GM15510 (cell line): ENCODE data around the gene CNPY1.

Experiments
- POLR2A ChIP-seq: IDR thresholded peaks from 3 replicates; pipeline ENCODE4 v1.6.1; 2011; ENCODE audit warnings: borderline replicate concordance; ENCODE audit not compliant: insufficient read length; ENCODE audit errors: extremely low read depth

Gene CNPY1

DNA sequence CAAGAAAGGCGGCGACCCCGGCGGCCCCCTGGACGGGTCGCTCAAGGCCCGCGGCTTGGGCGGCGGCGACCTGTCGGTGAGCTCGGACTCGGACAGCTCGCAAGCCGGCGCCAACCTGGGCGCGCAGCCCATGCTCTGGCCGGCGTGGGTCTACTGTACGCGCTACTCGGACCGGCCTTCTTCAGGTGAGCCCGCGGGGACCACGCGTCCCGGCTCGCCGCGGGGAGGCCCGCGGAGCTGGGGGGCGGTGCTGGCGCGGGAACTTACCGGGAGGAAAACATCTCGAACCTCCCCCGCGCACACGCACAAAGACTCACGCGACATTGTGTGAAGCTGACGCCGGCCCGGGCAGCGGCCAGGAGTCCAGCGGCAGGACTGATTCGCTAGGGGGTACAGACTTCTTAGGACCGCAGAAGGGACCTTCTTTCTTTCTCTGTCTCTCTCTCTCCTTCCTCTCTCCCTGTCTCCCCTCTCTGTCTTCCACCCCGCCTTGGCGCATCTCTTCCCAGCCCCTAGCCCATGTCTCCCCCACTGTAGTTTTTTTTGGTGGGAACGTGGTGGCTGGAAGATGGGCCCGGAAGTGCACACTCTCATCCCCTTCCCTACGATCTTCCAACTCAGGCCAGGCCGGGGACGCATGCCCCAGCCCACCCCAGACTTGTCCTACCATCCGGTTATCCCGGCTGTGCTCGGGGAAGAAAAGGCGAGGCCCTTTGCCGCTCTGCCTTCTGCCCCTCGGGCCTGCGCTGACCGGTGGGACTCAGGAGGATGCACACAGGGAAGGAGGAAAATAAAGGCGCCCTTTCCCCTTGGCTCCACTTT lies 87.3 kb downstream of the CNPY1 start:
- TF ChIP-seq POLR2A = no peak

DNA sequence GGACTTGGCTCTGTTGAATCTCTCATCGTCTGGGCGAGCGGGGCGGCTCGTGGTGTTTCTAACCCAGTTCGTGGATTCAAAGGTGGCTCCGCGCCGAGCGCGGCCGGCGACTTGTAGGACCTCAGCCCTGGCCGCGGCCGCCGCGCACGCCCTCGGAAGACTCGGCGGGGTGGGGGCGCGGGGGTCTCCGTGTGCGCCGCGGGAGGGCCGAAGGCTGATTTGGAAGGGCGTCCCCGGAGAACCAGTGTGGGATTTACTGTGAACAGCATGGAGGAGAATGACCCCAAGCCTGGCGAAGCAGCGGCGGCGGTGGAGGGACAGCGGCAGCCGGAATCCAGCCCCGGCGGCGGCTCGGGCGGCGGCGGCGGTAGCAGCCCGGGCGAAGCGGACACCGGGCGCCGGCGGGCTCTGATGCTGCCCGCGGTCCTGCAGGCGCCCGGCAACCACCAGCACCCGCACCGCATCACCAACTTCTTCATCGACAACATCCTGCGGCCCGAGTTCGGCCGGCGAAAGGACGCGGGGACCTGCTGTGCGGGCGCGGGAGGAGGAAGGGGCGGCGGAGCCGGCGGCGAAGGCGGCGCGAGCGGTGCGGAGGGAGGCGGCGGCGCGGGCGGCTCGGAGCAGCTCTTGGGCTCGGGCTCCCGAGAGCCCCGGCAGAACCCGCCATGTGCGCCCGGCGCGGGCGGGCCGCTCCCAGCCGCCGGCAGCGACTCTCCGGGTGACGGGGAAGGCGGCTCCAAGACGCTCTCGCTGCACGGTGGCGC lies 88.1 kb downstream of the CNPY1 start, which contains the start of gene EN2:
Gene EN2, plus strand, starts transcription at position 19 of the 767 bp plus-strand sequence. Its CDS starts 249 bp downstream, at position 268.
- TF ChIP-seq POLR2A = no peak

DNA sequence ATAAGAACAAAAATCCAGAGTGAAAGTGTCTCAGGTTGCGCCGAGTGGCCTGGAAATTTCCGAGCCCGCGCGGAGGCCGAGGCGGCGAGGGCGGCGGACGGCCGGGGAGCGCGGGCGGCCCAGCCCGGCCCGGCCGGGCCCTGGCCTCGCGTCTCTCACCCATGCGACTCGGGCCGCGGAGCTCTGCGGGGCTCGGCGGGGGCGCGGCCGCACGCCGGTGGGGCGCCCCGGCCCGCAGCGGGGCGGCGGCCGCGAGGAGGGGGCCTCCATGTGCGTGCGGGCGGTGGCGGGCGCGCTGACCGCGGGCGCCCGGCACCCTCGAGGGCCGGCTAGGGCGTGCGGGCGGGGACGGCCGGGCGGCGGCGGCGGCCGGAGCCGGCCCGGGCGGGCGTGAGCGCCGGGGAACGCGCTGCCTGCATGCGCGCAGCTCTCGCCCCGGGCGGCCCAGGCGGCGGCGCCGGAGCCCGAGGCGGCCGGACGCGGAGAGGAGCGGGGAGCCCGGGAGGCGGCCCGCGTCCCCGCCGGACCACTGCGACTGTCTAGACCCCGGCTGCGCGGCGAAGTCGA lies 88.7 kb downstream of the CNPY1 start:
- no peak for TF ChIP-seq POLR2A

DNA sequence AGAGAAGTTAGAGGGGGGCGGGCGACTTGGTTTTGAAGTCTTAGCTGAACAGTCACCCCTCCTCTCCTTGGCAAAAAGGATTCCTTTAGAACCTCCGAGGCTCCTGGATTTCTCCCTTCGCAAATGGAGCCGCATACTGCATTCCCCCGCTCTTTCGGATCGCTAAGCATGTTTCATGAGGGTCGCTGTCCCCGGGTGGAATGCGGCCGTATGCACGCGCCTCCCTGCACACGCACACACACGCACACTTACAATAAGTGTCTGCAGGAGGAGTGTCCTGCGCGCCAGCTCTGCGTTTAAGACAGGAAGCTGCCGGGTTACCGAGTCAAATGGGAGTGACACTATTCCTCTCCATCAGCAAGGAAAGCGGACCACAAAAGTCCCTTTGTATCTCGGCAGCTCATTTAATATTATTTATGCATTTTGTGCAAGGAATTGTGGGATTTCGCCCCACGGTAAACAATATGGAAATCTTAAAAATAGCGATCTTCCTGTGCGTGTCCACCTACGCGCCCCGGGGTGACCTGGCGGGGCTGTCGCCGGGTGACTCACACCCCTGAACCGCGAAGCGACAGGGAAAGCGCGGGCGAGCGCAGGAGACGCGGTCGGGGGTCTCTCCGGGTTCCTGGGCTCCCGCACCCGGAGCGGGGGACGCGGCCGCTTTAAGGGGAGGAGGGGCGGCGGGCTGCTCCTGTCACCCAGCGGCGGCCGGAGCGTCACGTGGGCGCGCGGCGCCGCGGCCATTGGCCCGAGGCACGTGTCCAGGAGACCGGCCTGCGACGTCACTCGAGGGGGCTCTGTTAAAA lies 89.4 kb downstream of the CNPY1 start:
- no peak for TF ChIP-seq POLR2A

DNA sequence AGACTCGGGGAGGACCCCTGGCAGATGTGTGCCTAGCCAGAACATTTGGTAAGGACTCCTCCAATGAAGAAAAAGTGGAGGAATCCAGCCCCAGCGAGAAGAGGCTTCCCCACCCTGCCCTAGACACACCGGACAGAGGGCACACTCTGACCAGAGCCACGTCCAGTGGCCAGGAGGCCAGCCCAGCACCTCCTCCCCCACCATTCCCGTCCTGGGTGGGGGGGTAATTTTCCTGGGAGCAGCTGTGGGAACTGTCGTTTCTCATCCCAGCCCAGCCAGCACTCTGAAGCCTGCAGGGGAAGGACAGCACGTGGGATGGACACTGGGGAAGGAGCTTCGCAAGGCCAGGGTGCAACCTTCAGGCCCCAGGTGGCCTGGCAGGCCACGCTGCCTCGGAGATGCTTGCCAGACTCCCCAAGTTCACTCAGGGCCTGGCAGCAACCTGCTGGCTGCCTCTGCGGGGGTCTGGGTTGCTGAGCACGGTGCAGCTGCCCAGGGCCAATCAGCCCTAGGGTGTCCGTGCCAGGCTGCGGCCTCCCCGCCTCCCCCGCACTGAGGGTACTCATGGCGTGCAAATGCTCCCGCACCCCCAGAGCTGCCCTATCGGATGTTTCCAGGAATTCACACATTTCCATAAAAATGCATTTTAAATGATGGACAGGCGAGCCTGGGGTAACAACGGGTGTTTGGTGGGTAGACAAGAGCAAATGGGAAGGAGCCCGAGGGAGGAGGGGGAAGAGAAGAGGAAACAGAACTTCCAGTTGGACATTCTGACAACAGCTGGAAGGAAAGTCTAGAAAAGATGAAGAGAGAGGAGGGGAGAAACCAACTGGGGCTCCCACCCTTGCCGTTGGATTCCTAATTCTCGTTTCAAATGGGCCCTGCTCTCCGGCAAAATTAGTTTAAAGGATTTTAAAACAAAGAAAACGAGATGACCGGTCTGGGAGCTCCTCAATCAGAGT lies 90.3 kb downstream of the CNPY1 start:
- TF ChIP-seq POLR2A = no peak

DNA sequence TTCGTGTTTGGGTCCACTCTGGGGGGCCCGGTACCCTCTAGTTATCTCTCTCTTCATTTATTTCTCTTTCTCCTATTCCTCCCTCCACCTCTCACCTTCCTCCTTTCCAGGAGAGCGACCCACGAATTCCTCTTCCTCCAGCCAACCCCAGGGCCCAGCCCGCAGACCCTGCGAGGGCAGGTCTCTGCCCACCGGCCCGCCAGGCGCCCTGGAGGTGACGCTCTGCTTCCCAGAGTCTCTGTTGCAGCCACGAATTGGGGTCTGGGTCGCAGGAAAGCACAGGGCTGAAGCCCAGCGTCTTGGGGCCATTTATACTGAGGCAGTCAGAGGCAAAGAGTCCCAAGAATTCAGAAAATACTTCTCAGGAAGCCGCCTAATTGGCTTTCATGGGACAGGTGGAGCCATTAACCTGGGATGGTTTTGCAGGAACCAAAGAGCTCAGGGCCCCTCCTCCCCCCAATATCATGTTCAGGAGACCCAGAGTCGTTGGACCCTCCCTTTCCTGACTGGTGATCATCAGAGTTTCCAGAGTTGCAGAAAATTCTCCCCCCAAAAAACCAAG lies 91.1 kb downstream of the CNPY1 start:
- TF ChIP-seq POLR2A = no peak

DNA sequence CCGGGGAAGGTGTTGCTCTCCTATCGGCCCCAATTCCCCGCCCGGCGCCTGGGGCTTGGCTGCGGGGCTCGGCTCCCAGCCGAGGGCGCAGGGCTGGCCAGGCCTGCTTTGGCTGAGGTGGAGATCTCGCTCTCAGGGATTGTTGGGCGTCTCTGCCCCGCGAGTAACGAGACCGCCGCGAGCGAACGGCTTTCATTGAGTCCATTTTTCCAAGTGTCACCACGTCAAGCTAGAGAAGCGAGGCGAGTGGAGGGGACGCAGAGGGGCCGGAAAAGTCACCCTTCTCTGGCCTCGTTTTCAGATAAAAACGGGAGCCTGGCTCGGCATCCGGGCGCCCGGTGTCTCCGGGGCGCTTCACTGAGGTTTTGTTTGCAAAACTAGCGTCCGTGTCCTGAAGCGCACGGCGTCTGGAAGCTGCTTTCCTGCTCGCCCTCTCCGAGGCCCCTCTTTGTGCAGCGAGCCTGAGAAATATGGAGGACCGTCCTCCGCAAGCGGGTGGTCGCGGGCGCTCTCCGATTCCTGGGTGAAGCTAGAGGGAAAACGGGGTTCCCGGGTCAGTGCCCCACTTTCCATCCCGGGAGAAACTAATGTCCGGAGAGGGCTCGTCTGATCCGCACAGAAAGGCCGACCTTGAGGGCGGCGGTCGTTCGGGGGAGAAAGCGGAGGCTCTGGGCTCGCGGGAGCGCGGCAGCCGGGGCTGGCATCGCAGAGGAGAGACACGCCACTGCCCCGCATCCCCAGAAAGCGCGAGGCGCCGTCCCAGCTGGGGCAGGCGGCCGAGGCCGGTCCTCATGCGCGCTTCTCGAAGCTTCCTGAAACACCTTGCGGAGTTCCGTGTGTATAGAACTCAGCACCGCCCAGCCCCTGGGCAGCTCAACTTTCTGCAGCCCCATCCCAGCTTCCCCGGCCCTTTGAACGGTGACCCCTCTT lies 91.9 kb downstream of the CNPY1 start:
- TF ChIP-seq POLR2A = no peak

DNA sequence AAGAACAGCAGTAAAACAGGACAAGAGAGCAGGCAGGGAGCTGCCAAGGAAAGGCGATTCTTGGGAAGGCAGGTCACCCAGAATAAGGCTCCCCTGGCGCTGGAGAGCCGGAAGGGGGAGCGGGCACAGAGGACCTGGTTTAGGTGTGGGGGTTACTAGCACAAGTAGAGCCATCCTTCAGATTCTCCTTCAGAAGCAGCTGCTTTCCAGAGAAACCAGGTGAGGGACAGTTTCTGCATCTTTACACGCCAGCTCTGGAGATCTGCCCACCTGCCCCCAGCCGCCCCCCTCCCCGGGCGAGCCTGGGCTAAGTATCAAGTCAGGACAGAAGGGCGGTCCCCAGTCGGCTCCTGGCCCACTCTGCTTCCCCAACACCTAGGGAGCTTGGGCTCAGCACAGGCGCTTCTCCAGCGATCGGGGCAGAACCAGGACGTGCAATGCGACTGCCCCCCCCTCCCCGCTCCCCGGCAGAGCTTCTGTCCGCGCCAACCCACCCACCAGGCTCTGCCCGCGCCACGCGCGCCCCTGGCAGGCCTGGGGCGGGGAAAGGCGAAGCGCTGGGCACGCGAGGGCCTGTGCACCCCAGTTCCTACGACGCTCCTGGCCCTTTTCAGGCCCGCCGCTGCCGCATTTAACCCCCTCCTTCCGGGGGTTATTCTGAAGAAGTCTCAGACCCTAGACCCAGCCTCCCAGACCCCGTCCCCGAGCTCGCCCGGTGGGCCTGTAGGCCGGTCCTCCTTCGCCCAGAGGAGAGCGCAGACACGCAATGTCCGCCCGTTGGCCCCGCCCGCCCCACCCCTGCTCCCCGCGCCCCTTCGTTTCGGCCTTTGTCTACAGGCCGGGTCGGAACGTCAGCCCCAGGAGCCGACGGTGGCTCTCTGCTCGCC lies 92.8 kb downstream of the CNPY1 start:
- no peak for TF ChIP-seq POLR2A

DNA sequence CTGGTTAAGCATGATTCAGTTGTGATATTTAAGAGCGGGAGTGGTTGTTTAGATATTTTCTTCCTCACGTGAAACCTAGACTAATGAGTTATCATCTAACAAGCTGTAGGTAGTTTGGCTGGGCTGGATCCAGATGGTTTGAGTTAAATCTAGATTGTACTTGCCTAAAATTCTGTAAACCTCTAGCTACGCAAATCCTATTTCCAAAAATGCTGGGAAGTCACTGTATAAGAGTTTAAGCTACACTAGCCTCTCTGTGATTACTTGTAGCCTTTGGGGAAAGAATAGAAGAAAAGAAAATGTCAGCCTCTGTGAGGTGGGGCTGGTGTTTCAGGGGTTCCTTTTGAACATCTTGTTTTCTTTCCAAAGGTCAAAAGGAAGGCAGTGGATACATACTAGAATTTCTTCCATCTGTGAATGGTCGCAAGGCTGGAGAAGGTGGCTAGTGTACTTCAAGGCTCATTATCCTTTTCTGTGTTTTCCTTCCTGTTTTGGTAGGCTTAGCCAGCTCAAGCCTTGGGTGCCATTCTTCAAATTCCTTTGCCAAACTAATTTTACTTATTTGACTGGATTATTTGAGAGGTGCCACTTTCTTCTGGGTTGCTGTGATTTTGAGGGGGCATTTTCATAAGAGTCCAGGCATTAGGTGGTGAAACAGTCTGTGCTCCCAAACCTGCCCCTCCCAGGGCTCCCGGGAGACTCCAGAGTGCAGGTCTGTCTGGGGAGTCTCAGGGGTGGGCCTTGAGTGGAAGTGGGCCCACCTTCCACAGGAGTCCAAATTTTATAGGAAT lies 93.7 kb downstream of the CNPY1 start:
- no peak for TF ChIP-seq POLR2A

DNA sequence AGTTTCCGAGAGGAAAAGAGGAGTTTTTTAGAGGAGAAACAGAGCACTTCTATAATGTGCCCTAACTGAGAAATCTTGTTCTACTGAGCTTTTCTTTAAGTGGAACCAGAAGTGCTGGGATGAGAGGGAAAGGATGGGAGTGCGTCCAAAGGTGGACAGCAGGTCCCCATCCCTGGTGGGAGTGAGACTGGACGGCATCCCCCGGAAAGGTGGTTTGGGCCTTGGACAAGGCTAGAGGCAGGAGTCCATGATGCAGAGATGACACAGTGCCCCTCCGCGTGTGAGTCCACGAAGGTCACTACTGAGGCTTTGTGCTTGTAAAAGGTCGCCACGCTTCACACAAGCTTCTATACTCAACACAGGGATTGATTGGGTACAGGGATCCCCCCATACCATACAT lies 94.5 kb downstream of the CNPY1 start:
- no peak for TF ChIP-seq POLR2A
